H1 (cell line): ENCODE data around the gene SP8. TPM values are rescaled to one million over a fixed set of nuclear protein-coding genes. Genes with fewer than 3 reads are reported as not detected.
A peak's percentile ranks its signal among the peaks of the same experiment; 100 is the strongest.

ENCODE experiments used
- CTCF ChIA-PET: fragments of 300-600 bp; sonication (Branson Sonifier 250); formaldehyde crosslinking; loops from one replicate; lab custom pipeline; 2021; ENCODE audit not compliant: partially characterized antibody; lab: Charles Lee
- POLR2A ChIA-PET: fragments of 300-600 bp; sonication (Branson Sonifier 250); formaldehyde crosslinking; loops from one replicate; lab custom pipeline; 2021; ENCODE audit warnings: inconsistent platforms; ENCODE audit not compliant: partially characterized antibody; lab: Charles Lee
- DNase-seq, 2 experiments: peaks; one replicate each; pipeline versions ENCODE4 v3.0.0 to v3.0.0-alpha.2; 2010 to 2022; ENCODE audit warnings: low spot score in 2 of 2, low read depth in 1 of 2, mixed read lengths in 1 of 2
- FAIRE-seq: peaks from 2 replicates; lab custom pipeline; 2011; peaks lifted over from hg19 to GRCh38; lab: Jason Lieb, UNC
- H2AFZ ChIP-seq: 2 replicates; pipeline ENCODE4 v1.8.1; 2012; ENCODE audit warnings: low read length, inconsistent platforms
- H2AK5ac ChIP-seq: 2 replicates; pipeline ENCODE4 v1.6.1; 2013; ENCODE audit warnings: low read depth, low read length
- H2BK120ac ChIP-seq: replicated peaks from 2 replicates; pipeline ENCODE3; 2013; ENCODE audit warnings: low read depth, low read length, inconsistent platforms
- H2BK12ac ChIP-seq: 2 replicates; pipeline ENCODE4 v1.6.1; 2013; ENCODE audit warnings: low read depth, low read length
- H2BK15ac ChIP-seq: 2 replicates; pipeline ENCODE4 v1.6.1; 2013; ENCODE audit warnings: low read length
- H2BK20ac ChIP-seq: 2 replicates; pipeline ENCODE4 v1.6.1; 2013; ENCODE audit warnings: low read length
- H2BK5ac ChIP-seq: 2 replicates; pipeline ENCODE4 v1.6.1; 2013; ENCODE audit warnings: low read depth, low read length
- H3K14ac ChIP-seq: 2 replicates; pipeline ENCODE4 v1.6.1; 2013; ENCODE audit warnings: inconsistent platforms; ENCODE audit not compliant: insufficient read length
- H3K18ac ChIP-seq: 2 replicates; pipeline ENCODE4 v1.6.1; 2013; ENCODE audit warnings: low read length; ENCODE audit errors: extremely low read depth
- H3K23ac ChIP-seq: 2 replicates; pipeline ENCODE4 v1.6.1; 2013; ENCODE audit warnings: inconsistent platforms; ENCODE audit not compliant: insufficient read length
- H3K23me2 ChIP-seq: 2 replicates; pipeline ENCODE4 v1.6.1; 2013; ENCODE audit warnings: low read depth, low read length
- H3K27ac ChIP-seq: 2 replicates; pipeline ENCODE4 v1.6.1; 2011; ENCODE audit warnings: low read depth, low read length, inconsistent platforms
- H3K27me3 ChIP-seq, 4 experiments: replicated peaks in 1 of 4; 1 replicate in 1 of 4; 2 replicates in 3 of 4; pipeline versions ENCODE4 v1.6.1 to v1.8.1; 2011 to 2013; ENCODE audit warnings: low read length in 3 of 4, mild to moderate bottlenecking in 3 of 4, inconsistent platforms in 2 of 4, mixed read lengths in 2 of 4, moderate library complexity in 1 of 4; ENCODE audit not compliant: control insufficient read depth in 3 of 4, insufficient read depth in 3 of 4; ENCODE audit errors: extremely low read depth in 1 of 4
- H3K36me3 ChIP-seq, 4 experiments: 2 replicates each; pipeline versions ENCODE4 v1.6.1 to v1.8.1; 2011 to 2013; ENCODE audit warnings: mild to moderate bottlenecking in 4 of 4, low read length in 3 of 4, moderate library complexity in 2 of 4, control low read depth in 1 of 4, inconsistent platforms in 1 of 4; ENCODE audit not compliant: insufficient read depth in 4 of 4, control insufficient read depth in 2 of 4
- H3K4ac ChIP-seq: replicated peaks from 2 replicates; pipeline ENCODE3; 2013; ENCODE audit warnings: low read length, low read depth, mixed read lengths, inconsistent platforms; ENCODE audit not compliant: insufficient read length
- H3K4me1 ChIP-seq, 4 experiments: replicated peaks in 1 of 4; 1 replicate in 1 of 4; 2 replicates in 3 of 4; pipeline versions ENCODE4 v1.6.1 to v1.8.1; 2011 to 2013; ENCODE audit warnings: low read length in 3 of 4, inconsistent platforms in 2 of 4, mixed read lengths in 1 of 4; ENCODE audit not compliant: insufficient read depth in 4 of 4, control insufficient read depth in 3 of 4
- H3K4me2 ChIP-seq, 2 experiments: 2 replicates each; pipeline versions ENCODE4 v1.6.1 to v1.8.1; 2011 to 2013; ENCODE audit warnings: low read depth in 2 of 2, low read length in 2 of 2, control low read depth in 1 of 2, inconsistent platforms in 1 of 2, mild to moderate bottlenecking in 1 of 2; ENCODE audit not compliant: insufficient read depth in 1 of 2
- H3K4me3 ChIP-seq, 4 experiments: fragments of 200-600, 300-600 bp in 1 of 4; sonication (generic), shearing (Covaris generic), sonication (Bioruptor Twin) in 1 of 4; 2 replicates each; pipeline versions ENCODE4 v1.5.1 to v1.8.1; 2011 to 2016; ENCODE audit warnings: low read length in 4 of 4, low read depth in 3 of 4, control low read depth in 2 of 4, inconsistent platforms in 2 of 4, mild to moderate bottlenecking in 2 of 4, mixed read lengths in 1 of 4, moderate library complexity in 1 of 4; ENCODE audit not compliant: insufficient read depth in 2 of 4; ENCODE audit errors: extremely low read depth in 1 of 4
- H3K56ac ChIP-seq: replicated peaks from 2 replicates; pipeline ENCODE3; 2013; ENCODE audit warnings: low read depth, mild to moderate bottlenecking, mixed read lengths, low read length, inconsistent platforms; ENCODE audit not compliant: insufficient read length
- H3K79me1 ChIP-seq: 2 replicates; pipeline ENCODE4 v1.6.1; 2013; ENCODE audit warnings: low read depth, low read length, control low read depth
- H3K79me2 ChIP-seq, 2 experiments: 2 replicates each; pipeline versions ENCODE4 v1.6.1 to v1.8.1; 2012 to 2013; ENCODE audit warnings: low read length in 2 of 2, mild to moderate bottlenecking in 2 of 2, inconsistent platforms in 1 of 2; ENCODE audit not compliant: insufficient read depth in 2 of 2, control insufficient read depth in 1 of 2
- H3K9ac ChIP-seq, 4 experiments: replicated peaks in 1 of 4; 1 replicate in 1 of 4; 2 replicates in 3 of 4; pipeline versions ENCODE4 v1.6.1 to v1.8.1; 2011 to 2013; ENCODE audit warnings: low read depth in 3 of 4, low read length in 3 of 4, control low read depth in 2 of 4, mild to moderate bottlenecking in 2 of 4, moderate library complexity in 2 of 4, inconsistent platforms in 1 of 4; ENCODE audit errors: extremely low read depth in 1 of 4
- H3K9me3 ChIP-seq, 2 experiments: 2 replicates each; pipeline versions ENCODE4 v1.6.1 to v1.8.1; 2012 to 2013; ENCODE audit warnings: mild to moderate bottlenecking in 2 of 2, moderate library complexity in 2 of 2, control low read depth in 1 of 2, inconsistent platforms in 1 of 2, low read depth in 1 of 2, low read length in 1 of 2, mixed read lengths in 1 of 2; ENCODE audit not compliant: insufficient read depth in 2 of 2
- H4K20me1 ChIP-seq, 2 experiments: replicated peaks in 1 of 2; 2 replicates each; pipeline versions ENCODE3 to v1.8.1; 2011 to 2013; ENCODE audit warnings: inconsistent platforms in 2 of 2, low read length in 2 of 2, mild to moderate bottlenecking in 1 of 2; ENCODE audit not compliant: insufficient read depth in 2 of 2, control insufficient read depth in 1 of 2
- H4K5ac ChIP-seq: 2 replicates; pipeline ENCODE4 v1.6.1; 2013; ENCODE audit warnings: low read length, low read depth, mixed read lengths, inconsistent platforms; ENCODE audit not compliant: insufficient read length
- H4K8ac ChIP-seq: 2 replicates; pipeline ENCODE4 v1.8.0; 2013; ENCODE audit warnings: mild to moderate bottlenecking, moderate library complexity, low read length, inconsistent platforms; ENCODE audit not compliant: insufficient read depth; ENCODE audit errors: extremely low read depth
- H4K91ac ChIP-seq: replicated peaks from 2 replicates; pipeline ENCODE3; 2013; ENCODE audit warnings: low read length, mixed read lengths, inconsistent platforms; ENCODE audit not compliant: insufficient read length
- HDAC2 ChIP-seq, 2 experiments: fragments of 300-600 bp in 1 of 2; sonication (generic) in 1 of 2; IDR thresholded peaks; 2 replicates each; pipeline ENCODE4 v1.6.1; 2011 to 2012; ENCODE audit warnings: low read depth in 2 of 2, low read length in 2 of 2, mild to moderate bottlenecking in 2 of 2, moderate library complexity in 2 of 2, borderline replicate concordance in 1 of 2, inconsistent platforms in 1 of 2
- MAFK ChIP-seq: IDR thresholded peaks from 2 replicates; pipeline ENCODE4 v1.6.1; 2012; ENCODE audit warnings: low read depth, mild to moderate bottlenecking, improper control_type of control experiment, low read length
- WGBS, 2 experiments: shearing (Covaris generic) in 1 of 2; methylation state at CpG; one replicate each; pipeline versions ENCODE4 v1.1.6 to v1.1.7; 2013 to 2015; ENCODE audit warnings: low lambda C conversion rate in 2 of 2, mixed read lengths in 2 of 2, inconsistent platforms in 1 of 2, low coverage in 1 of 2, missing lambda C conversion rate in 1 of 2; ENCODE audit not compliant: insufficient replicate concordance in 2 of 2, insufficient coverage in 1 of 2, insufficient read length in 1 of 2; ENCODE audit errors: extremely low coverage in 1 of 2, missing lambda C conversion rate in 1 of 2; 5-methylcytosine and 5-hydroxymethylcytosine counted together
- polyA plus RNA-seq, 7 experiments: library from polyadenylated mRNA; depleted of rRNA in 3 of 7; stranded (reverse) in 5 of 7; unstranded in 2 of 7; fragments of >200 nt in 5 of 7; fragments of 200-250 nt in 2 of 7; gene quantifications; 1 replicate in 5 of 7; 2 replicates in 1 of 7; 4 replicates in 1 of 7; pipeline versions ENCODE4 v1.2.1 to v1.2.3, GENCODE V29; 2011 to 2013; ENCODE audit warnings: missing spikeins in 2 of 7, mixed read lengths in 2 of 7
- total RNA-seq: library from RNA; stranded (reverse); fragmentation: NEBNext Ultra II Directional; extraction: Animal tissue kit (Norgen Biotek cat#: 25700); gene quantifications from 2 replicates; pipeline ENCODE4 v1.2.1, GENCODE V29; 2021

SP8 gene
- total and polyA plus RNA-seq, 2 of the 8 experiments (the other 6 are each of a cell fraction or from before 2014, with no cell fraction given) = 11.3 to 12.0 TPM

- Histone ChIP-seq H3K23ac (no peak overlapping the region), H2BK20ac (no peak overlapping the region), H2BK120ac (no peak overlapping the region), H3K79me1 (no peaks in the 10 kb centered on the region), H3K56ac (no peak overlapping the region), H3K9me3 (no peaks in the 10 kb centered on the region), H3K27ac (no peak overlapping the region), H3K4ac (no peak overlapping the region), H3K23me2 (peaks cover 15% of the 10 kb centered on the region), H3K9ac (no peak overlapping the region), H4K5ac (peak overlapping the region; percentile 100), H3K4me1 (peaks cover 4 to 20% (median 12%) of the 10 kb centered on the region in 4 experiments; a peak in 6 of 7 replicates), H3K27me3 (peaks cover 0 to 6% (median 2%) of the 10 kb centered on the region in 4 experiments; a peak in 5 of 7 replicates), H4K91ac (no peak overlapping the region), H3K79me2 (peaks cover 0 to 9% of the 10 kb centered on the region in 2 experiments; a peak in 2 of 4 replicates), H3K4me3 (peak overlapping the region in 1 of 4 experiments; percentile 76; a peak in 2 of 8 replicates)
- CTCF ChIA-PET = interaction anchor here (0.7 kb wide), 1 partner anchor 14 kb away, joined by 3 read pairs; no protein-coding TSS in a partner anchor
- peak; percentile 80 for FAIRE-seq
- TF ChIP-seq MAFK = no peak
- 0 out of 4 replicates have a peak, but pooled peaks of 1 of the 2 experiments have one; percentile 52 for TF ChIP-seq HDAC2 (IDR thresholded peaks at IDR 0.05; ENCODE audit: borderline replicate concordance in 1 of 2, low read depth in 2 of 2, low read length in 2 of 2)
- TF ChIP-seq, all 59 proteins: peak for 1
- no peak overlapping the region for H4K8ac ChIP-seq
- POLR2A ChIA-PET = interaction anchor here (16.7 kb wide), 1 partner anchor 18 kb away, joined by 192 read pairs; the partner anchor contains the start of gene SP8
- no peaks in the 10 kb centered on the region for H4K20me1 ChIP-seq
- H2BK5ac ChIP-seq = no peak overlapping the region
- peak overlapping the region; percentile 61 to 99 for H3K4me2 ChIP-seq
- DNase-seq = no peak
- H2BK15ac ChIP-seq = no peak overlapping the region
- H3K36me3 ChIP-seq = no peaks in the 10 kb centered on the region
- H2AK5ac ChIP-seq = no peak overlapping the region
- peak overlapping the region; percentile 26; the same call in 1 of the 2 replicates for H3K18ac ChIP-seq
- 2% methylated on average over 5 of the region's 5 CpGs; no CpG with 5 or more reads in 1 of the 2 experiments for WGBS, 2 experiments
- H2AFZ ChIP-seq = no peak overlapping the region
- H2BK12ac ChIP-seq = no peak overlapping the region
- H3K14ac ChIP-seq = no peak overlapping the region
Measured at GRCh38 chr7:20799566-20800366, 13.1 kb upstream of the SP8 start.
